NCI-H82 treated with DMSO at 0.1 percent for 48 hours (cell line): ENCODE results near the gene COPS7A.

ENCODE experiments used
- DNase-seq: peaks from one replicate; lab custom pipeline; 2025; ENCODE audit not compliant: unreplicated experiment; lab: John Stamatoyannopoulos, UW

COPS7A gene

DNA sequence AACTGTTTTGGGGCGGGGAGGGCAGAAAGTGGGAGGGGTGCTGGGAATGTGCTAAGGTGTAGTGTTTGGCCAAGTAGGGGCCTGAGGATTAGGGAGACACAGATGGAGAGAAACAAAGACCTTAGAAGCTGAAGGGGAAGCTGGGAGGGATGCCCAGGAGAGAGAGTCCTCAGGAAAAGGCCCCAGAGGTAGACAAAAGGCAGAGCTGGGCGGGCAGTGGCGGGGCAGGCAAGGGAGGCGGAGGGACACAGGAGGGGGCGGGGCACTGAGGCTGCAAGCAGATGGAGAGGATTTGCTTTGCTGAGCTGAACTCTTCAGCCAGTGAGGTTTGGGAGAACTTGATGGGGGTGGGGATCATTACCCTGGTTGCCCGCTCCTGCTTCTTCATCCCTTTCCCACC lies 45.1 kb downstream of the COPS7A start:
- DNase-seq: peak; percentile 92

DNA sequence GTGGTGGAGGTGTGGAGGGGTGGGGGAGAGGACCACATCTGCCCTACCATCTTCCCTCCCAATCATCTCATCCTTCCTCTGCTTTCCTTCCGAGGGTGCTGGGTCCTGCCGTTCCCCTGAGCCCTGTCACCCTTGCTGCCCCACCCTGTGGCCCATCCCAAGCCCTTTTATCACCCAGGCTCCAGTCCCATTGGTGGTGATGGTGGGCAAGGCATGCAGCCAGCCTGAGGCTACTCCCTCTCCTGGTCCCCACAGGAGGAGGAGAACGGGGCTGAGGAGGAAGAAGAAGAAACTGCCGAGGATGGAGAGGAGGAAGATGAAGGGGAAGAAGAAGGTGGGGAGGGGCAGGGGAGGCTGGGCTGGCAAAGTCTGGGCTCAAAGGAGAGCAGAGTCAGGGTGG lies 45.8 kb downstream of the COPS7A start:
- DNase-seq: no peak

DNA sequence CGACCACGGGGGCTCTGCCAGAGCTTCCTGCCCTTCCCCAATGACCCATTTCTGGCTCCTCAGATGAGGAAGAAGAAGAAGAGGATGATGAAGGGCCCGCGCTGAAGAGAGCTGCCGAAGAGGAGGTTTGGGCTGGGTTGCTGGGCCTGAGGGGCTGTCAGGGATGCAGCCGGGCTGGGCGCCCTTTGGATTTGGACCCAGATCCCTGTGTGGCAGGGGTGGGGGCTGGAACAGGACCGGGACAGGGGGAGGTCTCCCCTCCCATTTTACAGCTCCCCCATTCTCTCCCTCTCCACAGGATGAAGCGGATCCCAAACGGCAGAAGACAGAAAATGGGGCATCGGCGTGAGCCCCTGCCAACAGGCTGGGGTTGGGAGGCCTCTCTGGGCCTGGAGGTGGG lies 46.2 kb downstream of the COPS7A start:
- no peak for DNase-seq

DNA sequence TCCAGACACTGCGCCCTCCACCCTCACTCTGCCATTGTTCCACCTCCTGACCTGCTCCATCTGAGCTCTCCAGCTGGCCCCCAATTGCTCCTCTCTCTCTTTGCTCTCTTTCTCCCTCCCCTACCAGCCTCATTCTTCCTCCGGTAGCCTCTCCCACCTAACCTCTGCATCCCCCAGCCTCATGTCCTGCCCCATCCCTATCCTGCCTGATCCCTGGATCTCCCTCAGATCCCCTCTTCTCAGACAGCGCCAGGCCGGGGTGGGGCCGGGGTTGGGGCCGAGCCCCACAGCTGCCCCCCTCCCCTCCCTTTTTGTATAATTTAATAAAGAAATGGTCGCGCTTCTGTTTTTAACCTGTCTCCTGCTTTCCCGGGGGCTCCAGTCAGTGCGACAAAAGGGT lies 46.8 kb downstream of the COPS7A start:
- no peak for DNase-seq

DNA sequence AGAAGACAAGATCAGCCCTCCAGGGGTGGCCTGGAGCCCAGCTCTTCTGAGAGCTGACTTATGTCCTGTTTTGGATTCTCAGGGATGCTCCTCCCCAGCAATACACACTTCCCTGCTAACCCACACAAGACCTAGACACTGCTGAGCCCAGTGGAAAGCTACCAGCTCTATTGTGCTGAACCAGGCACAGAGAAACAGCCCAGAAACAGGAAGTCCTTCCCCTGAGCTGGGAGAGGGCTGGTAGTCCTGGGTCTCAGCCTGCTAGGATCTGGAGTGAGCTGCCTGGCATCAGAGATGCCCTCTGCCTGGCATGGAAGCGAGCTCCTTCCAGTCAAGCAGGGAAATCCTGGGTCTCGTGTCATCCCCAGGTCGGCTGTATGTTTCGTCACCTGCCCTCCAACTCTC lies 47.2 kb downstream of the COPS7A start:
- DNase-seq: no peak

DNA sequence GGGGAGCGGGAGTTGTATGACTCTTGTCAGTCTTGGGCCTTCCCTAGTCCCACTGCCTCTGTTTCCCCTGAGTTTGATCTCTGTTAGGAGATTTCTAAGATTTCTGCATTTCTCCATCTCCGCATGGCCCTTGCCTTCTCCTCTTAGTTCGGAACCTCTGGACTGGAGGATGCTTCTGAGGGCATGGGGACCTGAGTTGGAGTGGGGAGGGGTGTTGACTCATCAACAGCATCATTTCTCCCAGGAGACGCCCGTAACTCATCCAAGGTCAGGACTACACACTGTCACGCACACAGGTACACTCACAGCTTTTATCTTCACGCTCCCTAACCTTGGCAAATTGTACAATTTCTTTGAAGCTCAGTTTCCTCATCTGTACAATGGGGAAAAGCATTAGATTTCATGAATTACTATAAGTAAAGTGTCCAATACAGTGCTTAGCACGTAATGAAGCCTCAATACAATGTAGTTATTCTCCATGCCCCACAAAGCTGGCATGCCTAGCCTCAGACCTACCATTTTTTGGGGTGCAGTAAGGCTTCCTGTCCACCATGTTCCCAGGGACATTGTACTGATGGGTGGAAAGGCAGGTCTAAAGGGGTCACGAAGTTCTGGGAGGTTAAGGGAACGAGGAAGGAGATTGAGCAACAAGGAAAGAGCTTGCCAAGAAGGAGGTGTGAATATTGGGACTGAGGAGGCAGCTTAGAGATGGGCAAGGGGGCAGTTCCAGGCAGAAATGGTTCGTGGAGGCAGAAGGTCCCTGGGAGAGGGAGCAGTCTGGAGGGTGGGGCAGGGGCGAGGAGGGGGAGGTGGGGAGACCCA lies 47.9 kb downstream of the COPS7A start:
- DNase-seq: no peak

DNA sequence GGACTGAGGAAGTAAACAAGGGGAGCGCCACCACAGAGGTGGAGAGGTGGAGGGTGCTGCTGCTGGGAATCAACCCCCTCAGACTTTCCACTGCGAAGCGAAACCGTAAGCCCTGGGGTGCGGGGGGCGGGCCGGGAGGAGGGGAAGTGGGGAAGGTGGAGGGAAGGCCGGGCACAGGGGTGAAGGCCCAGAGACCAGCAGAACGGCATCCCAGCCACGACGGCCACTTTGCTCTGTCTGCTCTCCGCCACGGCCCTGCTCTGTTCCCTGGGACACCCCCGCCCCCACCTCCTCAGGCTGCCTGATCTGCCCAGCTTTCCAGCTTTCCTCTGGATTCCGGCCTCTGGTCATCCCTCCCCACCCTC lies 48.5 kb downstream of the COPS7A start, which contains the start of gene LAG3:
TSS of gene LAG3 (plus strand) at position 190 of the 365 bp plus-strand sequence. CDS start 333 bp downstream, outside the sequence.
- DNase-seq: no peak

DNA sequence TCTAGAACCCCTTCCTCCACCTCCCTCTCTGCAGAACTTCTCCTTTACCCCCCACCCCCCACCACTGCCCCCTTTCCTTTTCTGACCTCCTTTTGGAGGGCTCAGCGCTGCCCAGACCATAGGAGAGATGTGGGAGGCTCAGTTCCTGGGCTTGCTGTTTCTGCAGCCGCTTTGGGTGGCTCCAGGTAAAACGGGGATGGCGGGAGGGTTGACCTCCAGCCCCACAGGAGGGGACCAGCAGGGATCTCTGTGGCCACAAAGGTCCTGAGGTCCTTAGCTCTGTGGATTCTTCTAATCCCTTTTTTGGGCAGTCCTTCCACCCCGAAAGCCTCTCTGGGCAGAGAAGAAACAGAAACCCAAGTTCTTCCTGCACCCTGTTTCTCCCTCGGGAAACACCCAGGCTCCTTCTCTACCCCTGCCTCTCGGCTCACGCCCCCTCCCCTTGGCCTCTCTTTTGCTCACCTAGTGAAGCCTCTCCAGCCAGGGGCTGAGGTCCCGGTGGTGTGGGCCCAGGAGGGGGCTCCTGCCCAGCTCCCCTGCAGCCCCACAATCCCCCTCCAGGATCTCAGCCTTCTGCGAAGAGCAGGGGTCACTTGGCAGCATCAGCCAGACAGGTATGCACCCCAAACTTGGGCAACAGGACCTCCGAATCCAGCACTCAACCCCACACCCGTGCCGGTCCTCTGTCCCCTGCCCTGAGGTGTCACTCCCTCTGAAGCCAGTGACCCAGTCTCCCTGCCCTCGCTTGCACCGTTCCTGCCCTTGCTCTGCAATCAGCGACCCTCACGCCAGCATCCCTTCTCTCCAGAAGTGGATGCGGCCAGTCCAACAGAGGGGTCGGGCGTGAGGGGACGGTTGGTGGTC lies 49.1 kb downstream of the COPS7A start:
- DNase-seq: no peak

DNA sequence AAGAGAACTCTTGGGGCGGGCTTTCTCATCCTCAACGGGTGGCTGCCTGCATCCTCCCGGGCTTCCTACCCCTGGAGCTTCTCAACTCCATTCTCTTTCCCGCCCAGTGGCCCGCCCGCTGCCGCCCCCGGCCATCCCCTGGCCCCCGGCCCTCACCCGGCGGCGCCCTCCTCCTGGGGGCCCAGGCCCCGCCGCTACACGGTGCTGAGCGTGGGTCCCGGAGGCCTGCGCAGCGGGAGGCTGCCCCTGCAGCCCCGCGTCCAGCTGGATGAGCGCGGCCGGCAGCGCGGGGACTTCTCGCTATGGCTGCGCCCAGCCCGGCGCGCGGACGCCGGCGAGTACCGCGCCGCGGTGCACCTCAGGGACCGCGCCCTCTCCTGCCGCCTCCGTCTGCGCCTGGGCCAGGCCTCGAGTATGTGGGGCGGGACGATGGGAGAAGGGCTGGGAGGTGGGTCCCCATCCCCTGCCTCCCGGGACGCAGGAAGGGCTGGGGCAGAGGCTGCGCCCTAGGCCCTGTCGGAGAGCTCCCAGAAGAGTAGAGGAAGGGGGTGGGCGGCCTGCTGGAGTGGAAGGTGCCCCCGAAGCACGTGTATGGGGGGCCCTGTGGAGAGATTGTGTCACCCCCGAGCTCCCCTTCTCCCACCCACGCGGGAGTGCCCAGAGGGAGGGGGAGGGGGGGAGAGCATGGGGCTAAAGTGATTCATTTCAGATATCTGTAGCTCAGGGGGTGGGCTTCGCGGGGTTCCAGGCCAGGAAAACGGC lies 49.9 kb downstream of the COPS7A start:
- no peak for DNase-seq

DNA sequence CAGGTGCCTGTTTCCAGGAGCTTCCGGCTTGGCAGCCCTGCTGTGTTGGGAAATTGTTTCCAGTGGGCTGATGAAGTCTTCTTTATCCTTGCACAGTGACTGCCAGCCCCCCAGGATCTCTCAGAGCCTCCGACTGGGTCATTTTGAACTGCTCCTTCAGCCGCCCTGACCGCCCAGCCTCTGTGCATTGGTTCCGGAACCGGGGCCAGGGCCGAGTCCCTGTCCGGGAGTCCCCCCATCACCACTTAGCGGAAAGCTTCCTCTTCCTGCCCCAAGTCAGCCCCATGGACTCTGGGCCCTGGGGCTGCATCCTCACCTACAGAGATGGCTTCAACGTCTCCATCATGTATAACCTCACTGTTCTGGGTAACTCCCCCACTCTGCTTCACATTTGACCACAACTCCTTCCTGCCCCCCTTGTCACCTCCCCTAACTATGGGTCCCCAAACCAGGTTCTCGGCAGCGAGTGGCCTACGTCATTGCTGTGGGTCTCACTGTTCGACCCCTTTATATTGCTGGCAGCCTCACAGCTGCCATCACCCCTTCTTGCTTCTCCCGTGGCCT lies 50.7 kb downstream of the COPS7A start:
- DNase-seq: no peak

DNA sequence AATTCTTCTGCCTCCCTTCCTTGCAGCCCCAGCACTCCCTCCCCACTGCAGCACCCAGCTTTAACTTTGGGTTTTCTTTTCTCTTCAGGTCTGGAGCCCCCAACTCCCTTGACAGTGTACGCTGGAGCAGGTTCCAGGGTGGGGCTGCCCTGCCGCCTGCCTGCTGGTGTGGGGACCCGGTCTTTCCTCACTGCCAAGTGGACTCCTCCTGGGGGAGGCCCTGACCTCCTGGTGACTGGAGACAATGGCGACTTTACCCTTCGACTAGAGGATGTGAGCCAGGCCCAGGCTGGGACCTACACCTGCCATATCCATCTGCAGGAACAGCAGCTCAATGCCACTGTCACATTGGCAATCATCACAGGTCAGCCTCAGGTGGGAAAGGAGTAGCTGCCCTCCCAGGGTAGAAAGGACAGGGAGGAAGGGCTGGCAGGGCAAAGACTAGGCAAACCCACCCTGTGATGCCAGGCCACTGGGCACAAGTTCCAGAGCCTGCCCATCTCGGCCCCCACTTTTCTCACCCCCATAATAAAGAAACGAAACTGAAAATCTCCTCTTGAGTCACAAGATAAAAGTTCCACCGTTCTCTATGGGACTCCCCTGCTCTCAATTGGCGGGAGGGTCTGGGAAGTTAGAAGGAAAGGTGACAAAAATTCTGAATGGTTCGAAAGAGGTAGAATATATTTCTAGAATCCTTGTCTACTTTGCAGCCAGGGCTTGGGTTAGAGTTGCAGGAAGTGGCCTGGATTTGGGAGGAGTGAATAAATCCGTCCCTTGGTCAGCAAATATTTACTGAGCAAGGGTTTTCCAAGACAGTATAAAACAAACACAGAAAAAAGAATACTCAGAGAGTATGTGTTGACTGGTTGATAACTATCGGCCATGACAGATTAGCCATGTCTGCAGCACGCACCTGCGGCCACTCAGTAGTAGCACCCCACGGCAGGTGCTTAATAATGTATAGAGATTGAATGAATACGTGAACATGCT lies 51.6 kb downstream of the COPS7A start:
- DNase-seq: no peak

DNA sequence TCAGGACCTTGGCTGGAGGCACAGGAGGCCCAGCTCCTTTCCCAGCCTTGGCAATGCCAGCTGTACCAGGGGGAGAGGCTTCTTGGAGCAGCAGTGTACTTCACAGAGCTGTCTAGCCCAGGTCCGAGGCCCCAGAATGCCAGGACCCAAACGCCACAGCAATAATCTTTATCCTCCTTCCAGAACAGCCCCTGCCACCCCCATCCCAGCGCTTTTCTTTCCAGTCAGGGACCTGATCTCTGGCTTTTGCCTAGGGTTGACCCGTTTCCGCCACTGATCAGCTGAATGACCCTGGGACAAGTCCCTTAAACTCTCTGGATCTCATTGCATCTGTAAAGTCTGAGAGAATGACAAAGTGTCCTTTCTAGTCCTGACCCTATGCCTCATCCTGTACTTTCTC lies 53.5 kb downstream of the COPS7A start:
- no peak for DNase-seq

DNA sequence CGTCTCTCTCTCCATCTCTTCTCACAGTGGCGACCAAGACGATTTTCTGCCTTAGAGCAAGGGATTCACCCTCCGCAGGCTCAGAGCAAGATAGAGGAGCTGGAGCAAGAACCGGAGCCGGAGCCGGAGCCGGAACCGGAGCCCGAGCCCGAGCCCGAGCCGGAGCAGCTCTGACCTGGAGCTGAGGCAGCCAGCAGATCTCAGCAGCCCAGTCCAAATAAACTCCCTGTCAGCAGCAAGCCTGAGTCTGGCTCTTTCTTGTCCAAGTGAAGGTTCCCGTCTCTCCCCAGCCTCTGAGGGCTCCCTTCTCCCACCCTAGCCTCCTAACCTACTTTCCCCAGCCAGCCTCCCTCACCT lies 54.3 kb downstream of the COPS7A start:
- peak; percentile 35 for DNase-seq

DNA sequence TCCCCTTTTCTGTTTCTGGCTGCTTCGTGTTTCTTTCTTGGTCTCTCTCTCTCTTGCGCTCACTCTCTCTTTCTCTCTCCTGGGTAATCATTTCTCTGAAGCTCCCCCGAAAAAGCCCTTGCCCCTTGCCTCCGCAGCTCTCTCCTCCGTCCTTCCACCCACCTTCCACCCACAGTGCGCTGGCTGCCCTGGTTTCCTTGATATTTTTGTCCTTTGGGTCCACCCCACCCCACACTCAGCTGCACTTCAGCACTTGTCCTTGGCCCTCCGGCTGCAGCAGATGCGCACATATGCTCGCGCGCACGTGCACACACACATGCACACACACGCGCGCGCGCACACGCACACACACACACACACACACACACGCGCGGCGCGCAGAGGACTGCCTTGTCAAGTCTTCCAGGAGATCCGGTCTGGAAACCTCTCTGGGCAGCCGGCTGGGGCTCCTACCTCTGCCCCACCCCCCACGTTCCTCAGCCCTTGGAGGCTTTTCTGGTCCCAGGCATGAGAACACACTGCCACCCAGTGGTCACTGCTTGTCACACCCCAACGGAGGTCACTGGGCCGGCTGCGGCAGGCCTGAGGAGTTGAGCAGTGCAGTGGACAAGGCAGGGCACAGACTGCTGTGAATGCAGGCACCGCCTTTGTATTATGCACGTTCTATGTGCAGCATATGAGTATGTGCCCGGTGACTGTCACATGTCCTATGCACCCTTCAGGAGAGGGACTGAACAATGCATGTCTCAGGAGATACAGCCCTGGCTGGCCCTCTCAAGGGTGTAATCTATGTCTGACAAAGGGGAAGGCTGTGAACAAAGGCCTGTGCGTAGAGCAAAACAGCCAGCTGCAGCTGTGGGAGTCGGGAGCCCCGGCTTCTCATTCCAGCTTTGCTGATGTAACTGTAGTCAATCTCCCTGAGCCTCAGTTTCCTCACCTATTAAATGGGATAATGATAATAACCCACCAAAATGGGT lies 55.0 kb downstream of the COPS7A start:
- peak; percentile 92 for DNase-seq

DNA sequence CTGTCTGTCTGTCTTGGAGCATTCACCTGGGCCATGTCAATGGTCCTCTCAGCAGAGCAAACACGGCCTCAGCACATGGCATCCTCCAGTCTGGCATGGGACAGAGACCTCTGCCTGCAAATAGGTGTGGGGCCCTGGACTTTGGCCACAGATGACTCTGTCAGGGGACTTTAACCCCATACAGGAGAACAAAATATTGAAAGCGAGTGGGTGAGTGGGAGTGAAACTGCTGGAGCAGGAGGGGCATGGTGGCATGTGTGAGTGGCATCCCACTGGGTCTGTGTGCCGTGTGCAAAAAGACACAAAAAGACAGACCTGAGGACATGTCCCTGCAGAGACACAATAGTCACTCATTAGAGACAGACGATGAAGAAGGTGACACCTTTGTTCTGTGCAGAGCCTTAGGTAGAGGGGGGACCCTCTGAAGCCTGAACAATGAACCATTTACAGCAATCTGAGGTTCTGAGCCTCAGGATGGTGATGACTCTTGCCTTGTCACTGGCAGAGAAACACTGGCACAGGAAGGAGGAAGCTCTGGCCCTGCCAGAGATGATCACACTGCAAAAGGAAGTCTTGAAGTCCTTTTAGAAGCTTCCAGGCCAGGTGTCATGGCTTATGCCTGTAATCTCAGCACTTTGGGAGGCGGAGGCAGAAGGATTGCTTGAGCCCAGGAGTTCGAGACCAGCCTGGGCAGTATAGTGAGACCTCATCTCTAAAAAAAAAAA lies 56.0 kb downstream of the COPS7A start:
- DNase-seq: no peak

DNA sequence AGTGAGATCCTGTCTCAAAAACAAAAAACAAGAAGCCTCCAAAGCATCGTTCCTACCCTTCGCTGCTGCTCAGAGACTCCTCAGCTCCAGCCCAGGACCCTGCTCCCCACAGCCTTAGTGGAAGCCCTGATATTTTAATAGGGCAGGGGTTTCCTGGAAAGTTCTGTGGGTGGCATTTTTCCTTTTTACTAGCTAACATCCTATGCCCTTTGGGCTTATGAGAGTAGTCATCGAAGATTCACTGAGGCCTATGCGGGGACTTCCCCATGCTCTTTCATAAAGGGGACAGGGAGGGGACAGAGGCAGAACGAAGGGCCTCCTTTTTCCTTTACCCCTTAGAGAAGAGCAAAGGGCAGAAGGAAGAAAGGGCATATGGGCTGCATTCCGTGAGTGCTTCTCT lies 56.7 kb downstream of the COPS7A start:
- DNase-seq: no peak
